Measurements from ENCODE around the gene USP3.

GRCh38 chr15:63482874-63483323 is 21.5 kb upstream of the USP3 start:
- TF ChIP-seq CTCF (IDR thresholded peaks at IDR 0.05) (no peak), POLR2A (IDR thresholded peaks at IDR 0.05) (no peak)

Measured in heart left ventricle (tissue), 13 donors.